Measurements from ENCODE around the gene SH3PXD2B.

DNA sequence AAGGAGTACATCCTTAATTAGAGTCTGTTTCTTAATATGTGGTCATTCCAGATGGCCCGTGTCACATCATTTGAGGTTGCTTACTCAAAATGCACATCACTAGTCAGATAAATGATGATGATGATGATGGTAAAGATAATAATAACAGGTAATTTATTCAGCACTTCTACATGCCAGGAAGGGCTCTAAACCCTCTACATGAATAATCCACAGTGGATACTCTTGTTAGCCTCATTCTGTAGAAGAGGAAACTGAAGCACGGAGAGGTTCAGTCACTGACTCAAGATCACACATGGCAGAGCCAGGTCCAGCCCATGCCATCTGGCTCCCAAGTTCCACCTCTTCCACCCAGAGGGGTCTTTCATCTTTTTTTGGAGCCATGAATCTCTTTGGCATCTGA, 11.7 kb downstream of the SH3PXD2B start:
- no peak for TF ChIP-seq CTCF (conservative IDR thresholded peaks at IDR 0.05 in 1 of 2, IDR thresholded peaks at IDR 0.05 in 1 of 2; ENCODE audit: low read depth in 1 of 2, low read length in 2 of 2)
- no peak for TF ChIP-seq EZH2 (IDR thresholded peaks at IDR 0.05; ENCODE audit: low read length, missing control alignments)
